Liver (tissue), 9 donors: ENCODE measurements around the gene TBCB. TPM values are rescaled to one million over a fixed set of nuclear protein-coding genes. Genes with fewer than 3 reads are reported as not detected.
A peak's percentile ranks its signal among the peaks of the same experiment; 100 is the strongest.

ENCODE experiments used
- DNase-seq: peaks from one replicate; pipeline ENCODE4 v3.0.0-alpha.2; 2017; ENCODE audit warnings: low spot score
- H3K27ac ChIP-seq, 2 donors: one replicate each; pipeline ENCODE4 v1.7.0; 2013; ENCODE audit warnings: inconsistent platforms in 2 of 2, low read length in 2 of 2, control low read depth in 1 of 2, low read depth in 1 of 2, mild to moderate bottlenecking in 1 of 2
- H3K27me3 ChIP-seq, 4 donors: one replicate each; pipeline versions ENCODE4 v1.6.1 to v1.7.0; 2013; ENCODE audit warnings: low read length in 3 of 4, inconsistent platforms in 1 of 4, mild to moderate bottlenecking in 1 of 4, moderate library complexity in 1 of 4; ENCODE audit not compliant: control insufficient read depth in 4 of 4, insufficient read depth in 4 of 4
- H3K36me3 ChIP-seq, 4 donors: one replicate each; pipeline versions ENCODE4 v1.6.1 to v1.7.0; 2013; ENCODE audit warnings: low read length in 3 of 4, mild to moderate bottlenecking in 3 of 4, low read depth in 1 of 4, moderate library complexity in 1 of 4; ENCODE audit not compliant: control insufficient read depth in 4 of 4, insufficient read depth in 3 of 4
- H3K4me1 ChIP-seq, 4 donors: one replicate each; pipeline versions ENCODE4 v1.6.1 to v1.7.0; 2013; ENCODE audit warnings: low read length in 3 of 4, mild to moderate bottlenecking in 3 of 4, moderate library complexity in 1 of 4; ENCODE audit not compliant: control insufficient read depth in 4 of 4, insufficient read depth in 4 of 4
- H3K4me3 ChIP-seq, 3 donors: one replicate each; pipeline versions ENCODE4 v1.6.1 to v1.7.0; 2013; ENCODE audit warnings: low read length in 3 of 3, control low read depth in 1 of 3, low read depth in 1 of 3, mild to moderate bottlenecking in 1 of 3
- H3K9ac ChIP-seq, 2 donors: one replicate each; pipeline ENCODE4 v1.7.0; 2013; ENCODE audit warnings: low read length in 2 of 2, mild to moderate bottlenecking in 2 of 2, moderate library complexity in 2 of 2, control low read depth in 1 of 2, low read depth in 1 of 2
- H3K9me3 ChIP-seq, 4 donors: one replicate each; pipeline versions ENCODE4 v1.6.1 to v1.7.0; 2013; ENCODE audit warnings: low read length in 3 of 4; ENCODE audit not compliant: control insufficient read depth in 4 of 4
- EGR1 ChIP-seq, 2 donors: IDR thresholded peaks; 2 replicates each; pipeline ENCODE4 v1.6.1; 2016 to 2018; ENCODE audit warnings: antibody characterized with exemption in 2 of 2, low read depth in 2 of 2
- FOXA1 ChIP-seq: IDR thresholded peaks from 2 replicates; pipeline ENCODE4 v1.6.1; 2016; ENCODE audit warnings: antibody characterized with exemption
- FOXA2 ChIP-seq: IDR thresholded peaks from 2 replicates; pipeline ENCODE4 v1.6.1; 2016; ENCODE audit warnings: antibody characterized with exemption
- HNF4A ChIP-seq, 2 donors: conservative IDR thresholded peaks; 2 replicates each; pipeline ENCODE4 v1.6.1; 2016; ENCODE audit warnings: antibody characterized with exemption in 2 of 2, mild to moderate bottlenecking in 2 of 2
- HNF4G ChIP-seq: IDR thresholded peaks from 2 replicates; pipeline ENCODE4 v1.6.1; 2016; ENCODE audit warnings: antibody characterized with exemption
- MAX ChIP-seq: IDR thresholded peaks from 2 replicates; pipeline ENCODE4 v1.6.1; 2016; ENCODE audit warnings: antibody characterized with exemption
- NR2F2 ChIP-seq: IDR thresholded peaks from 2 replicates; pipeline ENCODE4 v1.6.1; 2016; ENCODE audit warnings: antibody characterized with exemption
- RAD21 ChIP-seq, 2 donors: IDR thresholded peaks; 2 replicates each; pipeline ENCODE4 v1.6.1; 2016; ENCODE audit warnings: antibody characterized with exemption in 2 of 2, mild to moderate bottlenecking in 2 of 2
- RXRA ChIP-seq, 2 donors: IDR thresholded peaks; 2 replicates each; pipeline ENCODE4 v1.6.1; 2017 to 2018; ENCODE audit warnings: antibody characterized with exemption in 2 of 2, mild to moderate bottlenecking in 1 of 2
- SP1 ChIP-seq: IDR thresholded peaks from 2 replicates; pipeline ENCODE4 v1.6.1; 2018; ENCODE audit warnings: antibody characterized with exemption, mild to moderate bottlenecking
- TAF1 ChIP-seq: conservative IDR thresholded peaks from 2 replicates; pipeline ENCODE4 v1.6.1; 2016; ENCODE audit warnings: antibody characterized with exemption, mild to moderate bottlenecking
- YY1 ChIP-seq: IDR thresholded peaks from 2 replicates; pipeline ENCODE4 v1.6.1; 2016; ENCODE audit warnings: antibody characterized with exemption, mild to moderate bottlenecking
- whole genome bisulfite sequencing: extraction: QIAGEN DNeasy Blood & Tissue Kit; methylation state at CpG from one replicate; pipeline ENCODE4 v1.1.7; 2013; 5-methylcytosine and 5-hydroxymethylcytosine counted together
- polyA plus RNA-seq, 2 donors: library from polyadenylated mRNA; stranded (reverse) in 1 of 2; unstranded in 1 of 2; fragments of 200-250 nt in 1 of 2; fragments of >200 nt in 1 of 2; fragmentation: Nextera tagmentation in 1 of 2; extraction: Ambion mirVana in 1 of 2; gene quantifications; one replicate each; pipeline versions ENCODE4 v1.2.1 to v1.2.3, GENCODE V29; 2013 to 2015
- total RNA-seq, 2 donors: library from RNA; depleted of rRNA; stranded (reverse); fragments of >200 nt; gene quantifications; one replicate each; pipeline ENCODE4 v1.2.3, GENCODE V29; 2014
- TF ChIP-seq, protein P1 (sequence below): fragments of 150-350 bp; IDR thresholded peaks from 2 replicates; pipeline ENCODE4 v1.5.1; 2017; ENCODE audit warnings: improper control_type of control experiment, low read depth, low read length; ENCODE audit not compliant: missing input control
- TF ChIP-seq, protein P2 (sequence below): IDR thresholded peaks from 2 replicates; pipeline ENCODE4 v1.6.1; 2016; ENCODE audit warnings: antibody characterized with exemption, mild to moderate bottlenecking
- TF ChIP-seq, protein P3 (sequence below): IDR thresholded peaks from 2 replicates; pipeline ENCODE4 v1.6.1; 2016; ENCODE audit warnings: antibody characterized with exemption
- TF ChIP-seq, protein P4 (sequence below): IDR thresholded peaks from 2 replicates; pipeline ENCODE4 v1.6.1; 2016; ENCODE audit warnings: antibody characterized with exemption
- donor health status: healthy.
- donor health status: healthy.
- donor health status: healthy.
- donor health status: healthy.
- donor health status: healthy.

Gene TBCB
- total and polyA plus RNA-seq, 4 donors: 29.8 to 61.3 (median 39.8) TPM

- Histone ChIP-seq H3K4me3 (peak overlapping the region; percentile 92 to 98 (median 93)), H3K27me3 (no peaks in the 10 kb centered on the region), H3K36me3 (peaks cover 6 to 21% (median 14%) of the 10 kb centered on the region in 4 donors), H3K4me1 (peaks cover 4 to 14% (median 8%) of the 10 kb centered on the region in 4 donors), H3K9me3 (no peaks in the 10 kb centered on the region), H3K27ac (peak overlapping the region; percentile 98 to 99), H3K9ac (peak overlapping the region; percentile 98 to 100)
- under 1% methylated on average over 31 of the region's 31 CpGs for WGBS
- peak; percentile 64 for DNase-seq
- TF ChIP-seq YY1: no peak
- no peak for TF ChIP-seq HNF4G
- no peak for TF ChIP-seq MAX
- TF ChIP-seq, protein P1, sequence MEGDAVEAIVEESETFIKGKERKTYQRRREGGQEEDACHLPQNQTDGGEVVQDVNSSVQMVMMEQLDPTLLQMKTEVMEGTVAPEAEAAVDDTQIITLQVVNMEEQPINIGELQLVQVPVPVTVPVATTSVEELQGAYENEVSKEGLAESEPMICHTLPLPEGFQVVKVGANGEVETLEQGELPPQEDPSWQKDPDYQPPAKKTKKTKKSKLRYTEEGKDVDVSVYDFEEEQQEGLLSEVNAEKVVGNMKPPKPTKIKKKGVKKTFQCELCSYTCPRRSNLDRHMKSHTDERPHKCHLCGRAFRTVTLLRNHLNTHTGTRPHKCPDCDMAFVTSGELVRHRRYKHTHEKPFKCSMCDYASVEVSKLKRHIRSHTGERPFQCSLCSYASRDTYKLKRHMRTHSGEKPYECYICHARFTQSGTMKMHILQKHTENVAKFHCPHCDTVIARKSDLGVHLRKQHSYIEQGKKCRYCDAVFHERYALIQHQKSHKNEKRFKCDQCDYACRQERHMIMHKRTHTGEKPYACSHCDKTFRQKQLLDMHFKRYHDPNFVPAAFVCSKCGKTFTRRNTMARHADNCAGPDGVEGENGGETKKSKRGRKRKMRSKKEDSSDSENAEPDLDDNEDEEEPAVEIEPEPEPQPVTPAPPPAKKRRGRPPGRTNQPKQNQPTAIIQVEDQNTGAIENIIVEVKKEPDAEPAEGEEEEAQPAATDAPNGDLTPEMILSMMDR: peak; percentile 2
- peak in 1 of 2 donors; percentile 10 for TF ChIP-seq RXRA (IDR thresholded peaks at IDR 0.05)
- no peak for TF ChIP-seq SP1
- TF ChIP-seq HNF4A (conservative IDR thresholded peaks at IDR 0.05): no peak
Measured at GRCh38 chr19:36140304-36141038, 25.2 kb downstream of the TBCB start.

GRCh38 chr19:36141039-36141927 is 26.0 kb downstream of the TBCB start:
- TF ChIP-seq TAF1 (no peak), YY1 (peak; percentile 88), FOXA2 (no peak), RXRA (IDR thresholded peaks at IDR 0.05) (no peak), NR2F2 (no peak), EGR1 (IDR thresholded peaks at IDR 0.05; ENCODE audit: low read depth in 2 of 2) (no peak), SP1 (peak; percentile 14), FOXA1 (no peak), RAD21 (IDR thresholded peaks at IDR 0.05) (no peak)
- TF ChIP-seq, protein P1: no peak
- TF ChIP-seq, protein P2, sequence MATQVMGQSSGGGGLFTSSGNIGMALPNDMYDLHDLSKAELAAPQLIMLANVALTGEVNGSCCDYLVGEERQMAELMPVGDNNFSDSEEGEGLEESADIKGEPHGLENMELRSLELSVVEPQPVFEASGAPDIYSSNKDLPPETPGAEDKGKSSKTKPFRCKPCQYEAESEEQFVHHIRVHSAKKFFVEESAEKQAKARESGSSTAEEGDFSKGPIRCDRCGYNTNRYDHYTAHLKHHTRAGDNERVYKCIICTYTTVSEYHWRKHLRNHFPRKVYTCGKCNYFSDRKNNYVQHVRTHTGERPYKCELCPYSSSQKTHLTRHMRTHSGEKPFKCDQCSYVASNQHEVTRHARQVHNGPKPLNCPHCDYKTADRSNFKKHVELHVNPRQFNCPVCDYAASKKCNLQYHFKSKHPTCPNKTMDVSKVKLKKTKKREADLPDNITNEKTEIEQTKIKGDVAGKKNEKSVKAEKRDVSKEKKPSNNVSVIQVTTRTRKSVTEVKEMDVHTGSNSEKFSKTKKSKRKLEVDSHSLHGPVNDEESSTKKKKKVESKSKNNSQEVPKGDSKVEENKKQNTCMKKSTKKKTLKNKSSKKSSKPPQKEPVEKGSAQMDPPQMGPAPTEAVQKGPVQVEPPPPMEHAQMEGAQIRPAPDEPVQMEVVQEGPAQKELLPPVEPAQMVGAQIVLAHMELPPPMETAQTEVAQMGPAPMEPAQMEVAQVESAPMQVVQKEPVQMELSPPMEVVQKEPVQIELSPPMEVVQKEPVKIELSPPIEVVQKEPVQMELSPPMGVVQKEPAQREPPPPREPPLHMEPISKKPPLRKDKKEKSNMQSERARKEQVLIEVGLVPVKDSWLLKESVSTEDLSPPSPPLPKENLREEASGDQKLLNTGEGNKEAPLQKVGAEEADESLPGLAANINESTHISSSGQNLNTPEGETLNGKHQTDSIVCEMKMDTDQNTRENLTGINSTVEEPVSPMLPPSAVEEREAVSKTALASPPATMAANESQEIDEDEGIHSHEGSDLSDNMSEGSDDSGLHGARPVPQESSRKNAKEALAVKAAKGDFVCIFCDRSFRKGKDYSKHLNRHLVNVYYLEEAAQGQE: no peak
- TF ChIP-seq, protein P3, sequence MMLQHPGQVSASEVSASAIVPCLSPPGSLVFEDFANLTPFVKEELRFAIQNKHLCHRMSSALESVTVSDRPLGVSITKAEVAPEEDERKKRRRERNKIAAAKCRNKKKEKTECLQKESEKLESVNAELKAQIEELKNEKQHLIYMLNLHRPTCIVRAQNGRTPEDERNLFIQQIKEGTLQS: no peak
- TF ChIP-seq, protein P4, sequence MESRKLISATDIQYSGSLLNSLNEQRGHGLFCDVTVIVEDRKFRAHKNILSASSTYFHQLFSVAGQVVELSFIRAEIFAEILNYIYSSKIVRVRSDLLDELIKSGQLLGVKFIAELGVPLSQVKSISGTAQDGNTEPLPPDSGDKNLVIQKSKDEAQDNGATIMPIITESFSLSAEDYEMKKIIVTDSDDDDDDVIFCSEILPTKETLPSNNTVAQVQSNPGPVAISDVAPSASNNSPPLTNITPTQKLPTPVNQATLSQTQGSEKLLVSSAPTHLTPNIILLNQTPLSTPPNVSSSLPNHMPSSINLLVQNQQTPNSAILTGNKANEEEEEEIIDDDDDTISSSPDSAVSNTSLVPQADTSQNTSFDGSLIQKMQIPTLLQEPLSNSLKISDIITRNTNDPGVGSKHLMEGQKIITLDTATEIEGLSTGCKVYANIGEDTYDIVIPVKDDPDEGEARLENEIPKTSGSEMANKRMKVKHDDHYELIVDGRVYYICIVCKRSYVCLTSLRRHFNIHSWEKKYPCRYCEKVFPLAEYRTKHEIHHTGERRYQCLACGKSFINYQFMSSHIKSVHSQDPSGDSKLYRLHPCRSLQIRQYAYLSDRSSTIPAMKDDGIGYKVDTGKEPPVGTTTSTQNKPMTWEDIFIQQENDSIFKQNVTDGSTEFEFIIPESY: no peak
- Histone ChIP-seq H3K27ac (peak overlapping the region; percentile 98 to 99), H3K9me3 (no peaks in the 10 kb centered on the region), H3K36me3 (peaks cover 13 to 29% (median 22%) of the 10 kb centered on the region in 4 donors), H3K4me1 (peaks cover 4 to 14% (median 8%) of the 10 kb centered on the region in 4 donors), H3K4me3 (peak overlapping the region in 2 of 3 donors; percentile 93 to 98), H3K9ac (no peak overlapping the region), H3K27me3 (no peaks in the 10 kb centered on the region)
- WGBS: 24% methylated on average over 42 of the region's 42 CpGs
- DNase-seq: peak; percentile 93
